ENCODE data around the gene ARL3. TPM values are rescaled to one million over a fixed set of nuclear protein-coding genes. Genes with fewer than 3 reads are reported as not detected.
A peak's percentile ranks its signal among the peaks of the same experiment; 100 is the strongest.
"Not testable (repeated sequence)": the region's sequence is repeated elsewhere in the genome, so short reads cannot be mapped to it uniquely, and the experiment has no call there.

Gene ARL3
- total and polyA plus RNA-seq, 12 donors: 5.0 to 17.8 (median 13.6) TPM

DNA sequence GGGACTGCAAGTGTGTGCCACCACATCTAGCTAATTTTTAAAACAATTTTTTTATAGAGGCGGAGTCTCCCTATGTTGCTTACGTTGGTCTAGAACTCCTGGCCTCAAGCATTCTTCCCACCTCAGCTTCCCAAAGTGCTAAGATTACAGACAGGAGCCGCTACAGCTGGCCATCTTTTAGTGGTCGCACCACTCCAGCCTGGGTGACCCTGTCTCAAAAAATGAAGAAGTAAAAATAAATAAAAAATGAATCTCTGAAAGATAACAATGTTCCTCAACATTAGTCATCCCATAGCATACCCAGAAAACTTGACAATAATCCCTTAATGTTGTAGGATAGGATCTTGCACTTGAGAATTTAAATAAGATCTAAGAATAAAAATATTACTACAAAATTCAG is 47.8 kb upstream of the ARL3 start:
- H3K27me3 ChIP-seq: no peaks in the 10 kb centered on the region
- H3K27ac ChIP-seq: peak overlapping the region in 3 of 10 donors; percentile 65 to 81 (median 68)
- DNase-seq (no peak), ATAC-seq (no peak)
- H3K4me3 ChIP-seq: no peak overlapping the region
- 93 to 96% methylated on average over 4 of the region's 4 CpGs for WGBS, 2 donors
- H3K36me3 ChIP-seq: peaks cover 0 to 24% (median 0%) of the 10 kb centered on the region in 9 donors
- TF ChIP-seq, protein P1, sequence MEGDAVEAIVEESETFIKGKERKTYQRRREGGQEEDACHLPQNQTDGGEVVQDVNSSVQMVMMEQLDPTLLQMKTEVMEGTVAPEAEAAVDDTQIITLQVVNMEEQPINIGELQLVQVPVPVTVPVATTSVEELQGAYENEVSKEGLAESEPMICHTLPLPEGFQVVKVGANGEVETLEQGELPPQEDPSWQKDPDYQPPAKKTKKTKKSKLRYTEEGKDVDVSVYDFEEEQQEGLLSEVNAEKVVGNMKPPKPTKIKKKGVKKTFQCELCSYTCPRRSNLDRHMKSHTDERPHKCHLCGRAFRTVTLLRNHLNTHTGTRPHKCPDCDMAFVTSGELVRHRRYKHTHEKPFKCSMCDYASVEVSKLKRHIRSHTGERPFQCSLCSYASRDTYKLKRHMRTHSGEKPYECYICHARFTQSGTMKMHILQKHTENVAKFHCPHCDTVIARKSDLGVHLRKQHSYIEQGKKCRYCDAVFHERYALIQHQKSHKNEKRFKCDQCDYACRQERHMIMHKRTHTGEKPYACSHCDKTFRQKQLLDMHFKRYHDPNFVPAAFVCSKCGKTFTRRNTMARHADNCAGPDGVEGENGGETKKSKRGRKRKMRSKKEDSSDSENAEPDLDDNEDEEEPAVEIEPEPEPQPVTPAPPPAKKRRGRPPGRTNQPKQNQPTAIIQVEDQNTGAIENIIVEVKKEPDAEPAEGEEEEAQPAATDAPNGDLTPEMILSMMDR (IDR thresholded peaks at IDR 0.05): no peak
- intact Hi-C loops (cut with DNase I): no loop called here
- peaks cover 0 to 84% (median 43%) of the 10 kb centered on the region in 9 donors for H3K4me1 ChIP-seq
- H3K9me3 ChIP-seq: peaks cover 0 to 5% (median 0%) of the 10 kb centered on the region in 11 donors

DNA sequence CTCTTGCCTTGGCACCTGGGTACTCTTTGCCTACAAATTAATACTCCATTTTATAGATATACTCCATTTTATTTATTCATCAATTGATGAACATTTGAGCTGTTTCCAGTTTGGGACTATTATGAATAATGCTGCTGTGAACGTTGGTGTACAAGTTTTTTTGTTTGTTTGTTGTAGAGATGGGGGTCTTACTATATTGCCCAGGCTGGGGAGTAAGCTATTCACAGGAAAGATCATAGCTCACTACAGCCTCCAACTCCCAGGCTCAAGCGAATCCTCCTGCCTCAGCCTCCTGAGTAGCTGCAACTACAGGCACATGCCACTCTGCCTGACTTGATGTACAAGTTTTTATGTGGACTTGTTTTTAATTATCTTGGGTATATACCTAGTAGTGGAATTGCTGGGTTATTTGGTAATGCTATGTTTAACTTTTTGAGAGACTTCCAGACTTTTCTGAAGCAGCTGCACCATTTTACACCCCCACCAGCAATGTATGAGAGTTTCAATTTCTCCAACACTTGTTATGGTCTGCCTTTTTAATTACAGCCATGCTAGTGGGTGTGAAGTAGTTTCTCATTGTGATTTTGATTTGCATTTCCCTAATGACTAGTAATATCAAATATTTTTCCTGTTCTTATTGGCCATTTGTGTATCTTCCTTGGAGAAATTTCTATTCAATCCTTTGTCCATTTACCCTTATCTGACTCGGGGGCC is 45.5 kb upstream of the ARL3 start:
- no peaks in the 10 kb centered on the region for H3K27me3 ChIP-seq
- peak overlapping the region in 5 of 10 donors; percentile 34 to 68 (median 57) for H3K27ac ChIP-seq
- peaks cover 0 to 5% (median 0%) of the 10 kb centered on the region in 11 donors for H3K9me3 ChIP-seq
- peaks cover 0 to 76% (median 32%) of the 10 kb centered on the region in 9 donors for H3K4me1 ChIP-seq
- ATAC-seq: no peak
- WGBS, 2 donors: 87 to 89% methylated on average over 3 of the region's 3 CpGs
- DNase-seq: no peak
- H3K36me3 ChIP-seq: peaks cover 0 to 18% (median 0%) of the 10 kb centered on the region in 9 donors
- intact Hi-C loops (cut with DNase I): loop anchor here in 2 of 10 donors (10.0 kb wide), 1 partner anchor 55 kb away; no protein-coding TSS in a partner anchor
- TF ChIP-seq, protein P1 (IDR thresholded peaks at IDR 0.05): no peak
- H3K4me3 ChIP-seq: no peak overlapping the region

DNA sequence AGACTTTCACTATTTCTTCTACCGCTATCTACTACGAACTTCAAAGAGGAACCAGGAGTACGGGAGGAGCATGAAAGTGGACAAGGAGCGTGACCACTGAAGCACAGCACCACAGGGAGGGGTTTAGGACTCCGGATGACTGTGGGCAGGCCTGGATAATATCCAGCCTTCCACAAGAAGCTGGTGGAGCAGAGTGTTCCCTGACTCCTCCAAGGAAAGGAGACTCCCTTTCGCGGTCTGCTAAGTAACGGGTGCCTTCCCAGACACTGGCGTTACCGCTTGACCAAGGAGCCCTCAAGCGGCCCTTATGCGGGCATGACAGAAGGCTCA is 44.7 kb upstream of the ARL3 start:
- WGBS, 2 donors: 31 to 42% methylated on average over 6 of the region's 12 CpGs
- H3K36me3 ChIP-seq: peaks cover 0 to 16% (median 0%) of the 10 kb centered on the region in 9 donors
- not testable (repeated sequence) for DNase-seq, H3K4me3 ChIP-seq, H3K9me3 ChIP-seq, ATAC-seq, H3K27me3 ChIP-seq
- H3K4me1 ChIP-seq: peaks cover 3 to 76% (median 33%) of the 10 kb centered on the region in 9 donors
- peak overlapping the region in 8 of 10 donors; percentile 19 to 68 (median 47) for H3K27ac ChIP-seq
- intact Hi-C loops (cut with DNase I): loop anchor here in 2 of 10 donors (10.0 kb wide), 1 partner anchor 56 kb away; no protein-coding TSS in a partner anchor

- no peak for ATAC-seq
- Histone ChIP-seq H3K36me3 (peaks cover 0 to 11% (median 0%) of the 10 kb centered on the region in 9 donors), H3K27me3 (no peaks in the 10 kb centered on the region), H3K27ac (peak overlapping the region in 8 of 10 donors; percentile 19 to 68 (median 46)), H3K4me1 (peaks cover 3 to 76% (median 33%) of the 10 kb centered on the region in 9 donors), H3K4me3 (no peak overlapping the region), H3K9me3 (peaks cover 0 to 5% (median 0%) of the 10 kb centered on the region in 11 donors)
- DNase-seq: no peak
- intact Hi-C loops (cut with DNase I): loop anchor here in 2 of 10 donors (10.0 kb wide), 1 partner anchor 56 kb away; no protein-coding TSS in a partner anchor
- TF ChIP-seq, protein P1 (IDR thresholded peaks at IDR 0.05): no peak
- 62 to 70% methylated on average over 9 of the region's 9 CpGs for WGBS, 2 donors
These were observed 44.2 kb upstream of the ARL3 start for GRCh38 chr10:102758240-102758932.

All from heart right ventricle (tissue), 16 donors.